Prostate gland (tissue), 2 donors: Measurements from ENCODE around the gene FOXF1.

ENCODE experiments used
- POLR2AphosphoS5 ChIP-seq: sonication (generic); formaldehyde crosslinking; IDR thresholded peaks from one replicate; pipeline ENCODE4 v1.6.1; 2017; ENCODE audit warnings: antibody characterized with exemption
- TF ChIP-seq, protein P1 (sequence below), 4 experiments: fragments of 200-600 bp in 2 of 4; fragments of 450-650 bp in 2 of 4; sonication (generic) in 2 of 4; IDR thresholded peaks; 1 replicate in 3 of 4; 2 replicates in 1 of 4; pipeline ENCODE4 v1.5.1; 2016 to 2019; ENCODE audit warnings: antibody characterized with exemption in 4 of 4, mild to moderate bottlenecking in 2 of 4, moderate library complexity in 2 of 4

- TF ChIP-seq, protein P1, sequence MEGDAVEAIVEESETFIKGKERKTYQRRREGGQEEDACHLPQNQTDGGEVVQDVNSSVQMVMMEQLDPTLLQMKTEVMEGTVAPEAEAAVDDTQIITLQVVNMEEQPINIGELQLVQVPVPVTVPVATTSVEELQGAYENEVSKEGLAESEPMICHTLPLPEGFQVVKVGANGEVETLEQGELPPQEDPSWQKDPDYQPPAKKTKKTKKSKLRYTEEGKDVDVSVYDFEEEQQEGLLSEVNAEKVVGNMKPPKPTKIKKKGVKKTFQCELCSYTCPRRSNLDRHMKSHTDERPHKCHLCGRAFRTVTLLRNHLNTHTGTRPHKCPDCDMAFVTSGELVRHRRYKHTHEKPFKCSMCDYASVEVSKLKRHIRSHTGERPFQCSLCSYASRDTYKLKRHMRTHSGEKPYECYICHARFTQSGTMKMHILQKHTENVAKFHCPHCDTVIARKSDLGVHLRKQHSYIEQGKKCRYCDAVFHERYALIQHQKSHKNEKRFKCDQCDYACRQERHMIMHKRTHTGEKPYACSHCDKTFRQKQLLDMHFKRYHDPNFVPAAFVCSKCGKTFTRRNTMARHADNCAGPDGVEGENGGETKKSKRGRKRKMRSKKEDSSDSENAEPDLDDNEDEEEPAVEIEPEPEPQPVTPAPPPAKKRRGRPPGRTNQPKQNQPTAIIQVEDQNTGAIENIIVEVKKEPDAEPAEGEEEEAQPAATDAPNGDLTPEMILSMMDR (IDR thresholded peaks at IDR 0.05) = no peak
- no peak for TF ChIP-seq POLR2AphosphoS5
These were observed 9.4 kb upstream of the FOXF1 start for GRCh38 chr16:86500708-86501510.
